Spleen (tissue), 13 donors: ENCODE measurements around the gene PPP1R3A. TPM values are rescaled to one million over a fixed set of nuclear protein-coding genes. Genes with fewer than 3 reads are reported as not detected.

ENCODE experiments used
- DNase-seq: peaks from one replicate; pipeline ENCODE4 v3.0.0-alpha.2; 2020
- H3K27ac ChIP-seq, 8 donors: fragments of 200-600 bp; sonication (generic) in 7 of 8; 1 replicate in 4 of 8; 2 replicates in 4 of 8; pipeline versions ENCODE4 v1.5.0 to v1.8.0; 2016 to 2021; ENCODE audit warnings: inconsistent platforms in 4 of 8, mild to moderate bottlenecking in 4 of 8, moderate library complexity in 1 of 8
- H3K27me3 ChIP-seq, 7 donors: fragments of 200-600 bp; sonication (generic) in 6 of 7; replicated peaks in 1 of 7; 1 replicate in 4 of 7; 2 replicates in 3 of 7; pipeline versions ENCODE4 v1.5.0 to v1.8.0; 2016 to 2021; ENCODE audit warnings: inconsistent platforms in 3 of 7, mild to moderate bottlenecking in 1 of 7
- H3K36me3 ChIP-seq, 6 donors: fragments of 200-600 bp; sonication (generic) in 5 of 6; 1 replicate in 4 of 6; 2 replicates in 2 of 6; pipeline versions ENCODE4 v1.5.0 to v1.8.0; 2016 to 2021; ENCODE audit warnings: inconsistent platforms in 2 of 6
- H3K4me1 ChIP-seq, 6 donors: fragments of 200-600 bp; sonication (generic) in 5 of 6; 1 replicate in 3 of 6; 2 replicates in 3 of 6; pipeline versions ENCODE4 v1.5.0 to v1.8.0; 2016 to 2021; ENCODE audit warnings: inconsistent platforms in 3 of 6
- H3K4me3 ChIP-seq, 8 donors: fragments of 200-600 bp; sonication (generic) in 7 of 8; 1 replicate in 4 of 8; 2 replicates in 4 of 8; pipeline versions ENCODE4 v1.5.0 to v1.8.0; 2016 to 2021; ENCODE audit warnings: inconsistent platforms in 4 of 8, mild to moderate bottlenecking in 4 of 8, moderate library complexity in 2 of 8
- H3K9me3 ChIP-seq, 8 donors: fragments of 200-600 bp; sonication (generic) in 7 of 8; 1 replicate in 4 of 8; 2 replicates in 4 of 8; pipeline versions ENCODE4 v1.5.0 to v1.8.0; 2016 to 2021; ENCODE audit warnings: inconsistent platforms in 4 of 8
- POLR2A ChIP-seq, 3 donors: fragments of 450-650 bp; IDR thresholded peaks; one replicate each; pipeline ENCODE4 v1.5.1; 2017; ENCODE audit warnings: antibody characterized with exemption in 3 of 3, mild to moderate bottlenecking in 1 of 3
- POLR2AphosphoS5 ChIP-seq, 3 donors: sonication (generic); formaldehyde crosslinking; IDR thresholded peaks; one replicate each; pipeline ENCODE4 v1.5.1; 2017; ENCODE audit warnings: antibody characterized with exemption in 3 of 3
- WGBS, 5 donors: extraction: QIAGEN DNeasy Blood & Tissue Kit in 3 of 5; methylation state at CpG; one replicate each; pipeline versions ENCODE4 v1.1.5 to v1.1.7; 2013 to 2018; 5-methylcytosine and 5-hydroxymethylcytosine counted together
- intact Hi-C: fragments of 100-400 bp; cut with DNase I; formaldehyde crosslinking; loops from one replicate; pipeline ENCODE4 v1.15.0; 2023; ENCODE audit warnings: low total_unique reads
- long read RNA-seq, 2 donors: transcript quantifications; one replicate each; lab custom pipeline, GENCODE V29; 2026
- polyA plus RNA-seq, 3 donors: library from polyadenylated mRNA; stranded (reverse); fragments of 200-250 nt; gene quantifications; one replicate each; pipeline ENCODE4 v1.2.1, GENCODE V29; 2013
- total RNA-seq, 7 donors: library from RNA; depleted of rRNA in 3 of 7; stranded (reverse); fragments of >200 nt in 3 of 7; fragmentation: NEBNext Ultra II Directional in 4 of 7; extraction: Animal tissue kit (Norgen Biotek cat#: 25700) in 4 of 7; gene quantifications; one replicate each; pipeline versions ENCODE4 v1.1.0 to v1.2.1, GENCODE V29; 2016 to 2021
- TF ChIP-seq, protein P1 (sequence below), 11 experiments: fragments of 200-600 bp in 7 of 11; fragments of 450-650 bp in 4 of 11; sonication (generic) in 4 of 11; IDR thresholded peaks in 8 of 11; conservative IDR thresholded peaks in 3 of 11; 1 replicate in 7 of 11; 2 replicates in 4 of 11; pipeline versions ENCODE4 v1.4.0 to v1.8.0; 2016 to 2021; ENCODE audit warnings: antibody characterized with exemption in 11 of 11, inconsistent platforms in 4 of 11, mild to moderate bottlenecking in 1 of 11
- donor health status: healthy with polysubstance abuse.
- donor health status: DM: no; HTN: no; CAD: no; lungs with moderate emphysema.
- donor health status: DM: no; HTN: no; CAD: no.
- donor health status: Bipolar disorder and iron deficiency.
- donor health status: healthy.
- donor health status: DM: no; HTN: no; CAD: no.
- donor health status: DM: yes; HTN: yes; CAD: no.

Gene PPP1R3A, protein sequence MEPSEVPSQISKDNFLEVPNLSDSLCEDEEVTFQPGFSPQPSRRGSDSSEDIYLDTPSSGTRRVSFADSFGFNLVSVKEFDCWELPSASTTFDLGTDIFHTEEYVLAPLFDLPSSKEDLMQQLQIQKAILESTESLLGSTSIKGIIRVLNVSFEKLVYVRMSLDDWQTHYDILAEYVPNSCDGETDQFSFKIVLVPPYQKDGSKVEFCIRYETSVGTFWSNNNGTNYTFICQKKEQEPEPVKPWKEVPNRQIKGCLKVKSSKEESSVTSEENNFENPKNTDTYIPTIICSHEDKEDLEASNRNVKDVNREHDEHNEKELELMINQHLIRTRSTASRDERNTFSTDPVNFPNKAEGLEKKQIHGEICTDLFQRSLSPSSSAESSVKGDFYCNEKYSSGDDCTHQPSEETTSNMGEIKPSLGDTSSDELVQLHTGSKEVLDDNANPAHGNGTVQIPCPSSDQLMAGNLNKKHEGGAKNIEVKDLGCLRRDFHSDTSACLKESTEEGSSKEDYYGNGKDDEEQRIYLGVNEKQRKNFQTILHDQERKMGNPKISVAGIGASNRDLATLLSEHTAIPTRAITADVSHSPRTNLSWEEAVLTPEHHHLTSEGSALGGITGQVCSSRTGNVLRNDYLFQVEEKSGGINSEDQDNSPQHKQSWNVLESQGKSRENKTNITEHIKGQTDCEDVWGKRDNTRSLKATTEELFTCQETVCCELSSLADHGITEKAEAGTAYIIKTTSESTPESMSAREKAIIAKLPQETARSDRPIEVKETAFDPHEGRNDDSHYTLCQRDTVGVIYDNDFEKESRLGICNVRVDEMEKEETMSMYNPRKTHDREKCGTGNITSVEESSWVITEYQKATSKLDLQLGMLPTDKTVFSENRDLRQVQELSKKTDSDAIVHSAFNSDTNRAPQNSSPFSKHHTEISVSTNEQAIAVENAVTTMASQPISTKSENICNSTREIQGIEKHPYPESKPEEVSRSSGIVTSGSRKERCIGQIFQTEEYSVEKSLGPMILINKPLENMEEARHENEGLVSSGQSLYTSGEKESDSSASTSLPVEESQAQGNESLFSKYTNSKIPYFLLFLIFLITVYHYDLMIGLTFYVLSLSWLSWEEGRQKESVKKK
- total RNA-seq (not detected), polyA plus RNA-seq (not detected)
- long read RNA-seq, donor 1, result 0 reads
- long read RNA-seq, donor 2, result 0 reads

DNA sequence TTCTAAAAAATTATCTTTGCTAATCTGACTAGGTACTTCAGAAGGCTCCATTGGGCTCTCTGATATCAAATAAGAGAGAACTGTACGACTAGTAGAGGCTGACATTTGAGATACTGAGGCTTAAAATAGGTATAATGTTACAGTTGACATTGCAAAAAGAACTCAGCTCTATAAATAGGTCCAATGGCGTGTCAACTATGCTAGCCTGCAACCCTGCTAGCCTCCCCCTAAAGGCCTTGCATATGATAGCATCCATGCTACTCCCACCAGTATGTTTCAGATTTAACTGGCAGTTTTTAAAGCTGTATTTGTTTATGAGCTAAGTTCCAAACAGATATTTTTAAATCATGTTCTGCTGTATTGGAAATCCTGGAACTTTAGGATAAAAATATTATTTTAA is at the start of gene PPP1R3A:
Gene PPP1R3A (minus strand): TSS at position 64 of the 400 bp plus-strand sequence. CDS start 13 bp downstream, at position 51.
- Histone ChIP-seq H3K4me3 (no peak within 1 kb of the TSS), H3K9me3 (no peaks in the 10 kb centered on the region), H3K27ac (no peak within 1 kb of the TSS), H3K27me3 (no peaks in the 10 kb centered on the region), H3K4me1 (no peaks in the 10 kb centered on the region), H3K36me3 (no peaks in the 10 kb centered on the region)
- no peak for DNase-seq
- intact Hi-C loops, result no loop called here
- TF ChIP-seq, protein P1, sequence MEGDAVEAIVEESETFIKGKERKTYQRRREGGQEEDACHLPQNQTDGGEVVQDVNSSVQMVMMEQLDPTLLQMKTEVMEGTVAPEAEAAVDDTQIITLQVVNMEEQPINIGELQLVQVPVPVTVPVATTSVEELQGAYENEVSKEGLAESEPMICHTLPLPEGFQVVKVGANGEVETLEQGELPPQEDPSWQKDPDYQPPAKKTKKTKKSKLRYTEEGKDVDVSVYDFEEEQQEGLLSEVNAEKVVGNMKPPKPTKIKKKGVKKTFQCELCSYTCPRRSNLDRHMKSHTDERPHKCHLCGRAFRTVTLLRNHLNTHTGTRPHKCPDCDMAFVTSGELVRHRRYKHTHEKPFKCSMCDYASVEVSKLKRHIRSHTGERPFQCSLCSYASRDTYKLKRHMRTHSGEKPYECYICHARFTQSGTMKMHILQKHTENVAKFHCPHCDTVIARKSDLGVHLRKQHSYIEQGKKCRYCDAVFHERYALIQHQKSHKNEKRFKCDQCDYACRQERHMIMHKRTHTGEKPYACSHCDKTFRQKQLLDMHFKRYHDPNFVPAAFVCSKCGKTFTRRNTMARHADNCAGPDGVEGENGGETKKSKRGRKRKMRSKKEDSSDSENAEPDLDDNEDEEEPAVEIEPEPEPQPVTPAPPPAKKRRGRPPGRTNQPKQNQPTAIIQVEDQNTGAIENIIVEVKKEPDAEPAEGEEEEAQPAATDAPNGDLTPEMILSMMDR (IDR thresholded peaks at IDR 0.05 in 8 of 11, conservative IDR thresholded peaks at IDR 0.05 in 3 of 11), result no peak
- TF ChIP-seq POLR2A (IDR thresholded peaks at IDR 0.05) (no peak), POLR2AphosphoS5 (IDR thresholded peaks at IDR 0.05) (no peak)
- WGBS, 5 donors, result 48 to 69% (median 61%) methylated on average over 2 of the region's 2 CpGs

DNA sequence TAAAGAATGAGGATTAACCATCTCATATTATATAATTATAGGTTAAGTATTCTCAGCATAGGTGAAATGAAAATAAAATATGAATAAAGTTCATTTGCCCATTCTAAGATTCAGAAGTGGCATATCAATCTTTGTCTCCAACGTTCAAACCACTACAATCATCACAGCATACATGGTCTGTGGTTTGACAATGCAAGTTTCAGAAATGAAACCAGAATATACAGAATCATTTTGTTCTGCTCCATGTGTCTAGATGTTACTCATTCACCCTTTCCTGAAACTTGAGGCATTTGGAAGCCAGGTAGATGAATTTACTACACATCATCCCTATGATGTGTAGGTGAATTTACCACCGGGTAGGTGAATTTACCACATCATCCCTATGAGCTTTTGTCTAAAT is 44.5 kb upstream of the PPP1R3A start:
- intact Hi-C loops, result no loop called here
- no peak for DNase-seq
- no peaks in the 10 kb centered on the region for H3K27me3 ChIP-seq
- 55 to 67% (median 63%) methylated on average over 2 of the region's 2 CpGs for WGBS, 5 donors
- H3K9me3 ChIP-seq, result peaks cover 0 to 24% (median 17%) of the 10 kb centered on the region in 8 donors
- no peak for TF ChIP-seq POLR2AphosphoS5 (IDR thresholded peaks at IDR 0.05)
- TF ChIP-seq POLR2A (IDR thresholded peaks at IDR 0.05), result no peak
- TF ChIP-seq, protein P1 (IDR thresholded peaks at IDR 0.05 in 8 of 11, conservative IDR thresholded peaks at IDR 0.05 in 3 of 11), result no peak
- H3K4me3 ChIP-seq, result no peak overlapping the region
- H3K36me3 ChIP-seq, result no peaks in the 10 kb centered on the region
- H3K4me1 ChIP-seq, result no peaks in the 10 kb centered on the region
- H3K27ac ChIP-seq, result no peak overlapping the region

DNA sequence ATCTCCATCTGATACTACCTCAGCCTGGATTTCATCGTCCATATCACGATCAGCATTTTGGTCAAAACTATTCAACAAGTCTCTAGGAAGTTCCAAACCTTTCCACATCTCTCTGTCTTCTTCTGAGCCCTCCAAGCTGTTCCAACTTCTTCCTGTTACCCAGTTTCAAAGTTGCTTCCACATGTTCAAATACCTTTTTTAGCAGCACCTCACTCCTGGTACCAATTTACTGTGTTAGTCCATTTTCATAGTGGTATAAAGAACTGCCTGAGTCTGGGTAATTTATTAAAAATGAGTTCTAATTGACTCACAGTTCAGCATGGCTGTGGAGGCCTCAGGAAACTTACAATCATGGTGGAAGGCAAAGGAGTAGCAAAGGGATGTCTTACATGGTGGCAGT is 41.1 kb upstream of the PPP1R3A start:
- TF ChIP-seq POLR2AphosphoS5 (IDR thresholded peaks at IDR 0.05), result no peak
- TF ChIP-seq POLR2A (IDR thresholded peaks at IDR 0.05), result no peak
- TF ChIP-seq, protein P1 (IDR thresholded peaks at IDR 0.05 in 8 of 11, conservative IDR thresholded peaks at IDR 0.05 in 3 of 11), result no peak
- no peaks in the 10 kb centered on the region for H3K4me1 ChIP-seq
- intact Hi-C loops, result no loop called here
- DNase-seq, result no peak
- no peak overlapping the region for H3K27ac ChIP-seq
- no peaks in the 10 kb centered on the region for H3K36me3 ChIP-seq
- WGBS, 5 donors, result 74 to 89% (median 86%) methylated on average over 2 of the region's 2 CpGs
- H3K4me3 ChIP-seq, result no peak overlapping the region
- H3K9me3 ChIP-seq, result peaks cover 0 to 56% (median 31%) of the 10 kb centered on the region in 8 donors
- H3K27me3 ChIP-seq, result no peaks in the 10 kb centered on the region
